DOHH2 (cell line): ENCODE results near the gene MED27.

Experiments
- EZH2phosphoT487 ChIP-seq: fragments of 200-600 bp; sonication (generic); IDR thresholded peaks from 2 replicates; pipeline ENCODE4 v1.6.1; 2017; ENCODE audit warnings: borderline replicate concordance, mild to moderate bottlenecking, antibody characterized with exemption, low read length, moderate library complexity, mixed read lengths
- TF ChIP-seq, protein P1 (sequence below): fragments of 200-600 bp; sonication (generic); IDR thresholded peaks from one replicate; pipeline ENCODE4 v1.5.1; 2014; ENCODE audit warnings: antibody characterized with exemption, mild to moderate bottlenecking, low read depth, low read length; ENCODE audit not compliant: poor library complexity, severe bottlenecking

DNA sequence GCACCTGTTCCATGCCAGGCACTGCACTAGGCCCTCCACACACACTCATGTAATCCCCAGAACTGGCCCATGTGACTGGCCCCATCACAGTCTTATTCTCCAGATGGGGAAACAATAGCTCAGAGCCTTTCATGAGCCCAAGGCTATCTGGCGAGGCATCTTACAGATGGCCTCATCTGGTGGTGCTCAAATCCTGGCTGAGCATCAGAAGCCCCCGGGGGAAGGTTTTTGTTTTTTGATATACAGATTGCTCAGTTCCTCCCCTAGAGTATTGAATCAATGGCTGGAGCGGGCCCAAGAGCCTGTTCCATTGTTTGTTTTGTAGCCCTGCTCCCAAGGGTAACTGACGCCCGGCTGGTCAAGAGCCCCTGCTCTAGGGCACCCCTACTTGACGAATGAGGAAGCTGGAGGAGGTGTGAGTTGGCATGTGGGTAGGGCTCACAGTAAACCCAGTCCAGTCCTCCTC, 194.5 kb downstream of the MED27 start:
- TF ChIP-seq, protein P1, sequence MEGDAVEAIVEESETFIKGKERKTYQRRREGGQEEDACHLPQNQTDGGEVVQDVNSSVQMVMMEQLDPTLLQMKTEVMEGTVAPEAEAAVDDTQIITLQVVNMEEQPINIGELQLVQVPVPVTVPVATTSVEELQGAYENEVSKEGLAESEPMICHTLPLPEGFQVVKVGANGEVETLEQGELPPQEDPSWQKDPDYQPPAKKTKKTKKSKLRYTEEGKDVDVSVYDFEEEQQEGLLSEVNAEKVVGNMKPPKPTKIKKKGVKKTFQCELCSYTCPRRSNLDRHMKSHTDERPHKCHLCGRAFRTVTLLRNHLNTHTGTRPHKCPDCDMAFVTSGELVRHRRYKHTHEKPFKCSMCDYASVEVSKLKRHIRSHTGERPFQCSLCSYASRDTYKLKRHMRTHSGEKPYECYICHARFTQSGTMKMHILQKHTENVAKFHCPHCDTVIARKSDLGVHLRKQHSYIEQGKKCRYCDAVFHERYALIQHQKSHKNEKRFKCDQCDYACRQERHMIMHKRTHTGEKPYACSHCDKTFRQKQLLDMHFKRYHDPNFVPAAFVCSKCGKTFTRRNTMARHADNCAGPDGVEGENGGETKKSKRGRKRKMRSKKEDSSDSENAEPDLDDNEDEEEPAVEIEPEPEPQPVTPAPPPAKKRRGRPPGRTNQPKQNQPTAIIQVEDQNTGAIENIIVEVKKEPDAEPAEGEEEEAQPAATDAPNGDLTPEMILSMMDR: no peak
- no peak for TF ChIP-seq EZH2phosphoT487
